Smooth muscle cell (in vitro differentiated cells): ENCODE measurements around the gene BRINP2. TPM values are rescaled to one million over a fixed set of nuclear protein-coding genes. Genes with fewer than 3 reads are reported as not detected.

Experiments
- DNase-seq: peaks from one replicate; lab custom pipeline; 2025; ENCODE audit not compliant: unreplicated experiment; lab: John Stamatoyannopoulos, UW
- H2AFZ ChIP-seq: fragments of 200-600 bp; sonication (generic); 2 replicates; pipeline ENCODE4 v1.6.0; 2016; ENCODE audit warnings: antibody characterized with exemption, low read depth, mild to moderate bottlenecking
- H3F3A ChIP-seq: fragments of 200-600 bp; sonication (generic); 2 replicates; pipeline ENCODE4 v1.6.0; 2017; ENCODE audit warnings: antibody characterized with exemption, low read depth
- H3K27ac ChIP-seq: fragments of 200-600 bp; sonication (generic); 2 replicates; pipeline ENCODE4 v1.5.1; 2016; ENCODE audit warnings: low read depth, mild to moderate bottlenecking
- H3K27me3 ChIP-seq: fragments of 200-600 bp; sonication (generic); 2 replicates; pipeline ENCODE4 v1.6.1; 2016; ENCODE audit warnings: low read depth, mild to moderate bottlenecking
- H3K36me3 ChIP-seq: fragments of 200-600 bp; sonication (generic); 2 replicates; pipeline ENCODE4 v1.5.1; 2016; ENCODE audit warnings: low read depth
- H3K4me1 ChIP-seq: fragments of 200-600 bp; sonication (generic); 2 replicates; pipeline ENCODE4 v1.5.1; 2016; ENCODE audit warnings: low read depth
- H3K4me2 ChIP-seq: fragments of 200-600 bp; sonication (generic); 2 replicates; pipeline ENCODE4 v1.6.0; 2016; ENCODE audit warnings: mild to moderate bottlenecking
- H3K4me3 ChIP-seq: fragments of 200-600 bp; sonication (generic); 2 replicates; pipeline ENCODE4 v1.5.1; 2016; ENCODE audit warnings: mild to moderate bottlenecking
- H3K79me2 ChIP-seq: fragments of 200-600 bp; sonication (generic); 2 replicates; pipeline ENCODE4 v1.6.0; 2016; ENCODE audit warnings: low read depth, mild to moderate bottlenecking
- H3K9ac ChIP-seq: fragments of 200-600 bp; sonication (generic); 2 replicates; pipeline ENCODE4 v1.6.0; 2016; ENCODE audit warnings: low read depth
- H3K9me3 ChIP-seq: fragments of 200-600 bp; sonication (generic); replicated peaks from 2 replicates; pipeline ENCODE4 v1.5.1; 2016; ENCODE audit warnings: low read depth
- H4K20me1 ChIP-seq: fragments of 200-600 bp; sonication (generic); 2 replicates; pipeline ENCODE4 v1.6.0; 2016; ENCODE audit warnings: low read depth
- WGBS: methylation state at CpG from one replicate; pipeline ENCODE4 v1.1.7; 2016; ENCODE audit warnings: low lambda C conversion rate; 5-methylcytosine and 5-hydroxymethylcytosine counted together
- polyA plus RNA-seq: library from polyadenylated mRNA; unstranded; fragments of >200 nt; fragmentation: Nextera tagmentation; extraction: Ambion mirVana; gene quantifications from 2 replicates; pipeline ENCODE4 v1.2.1, GENCODE V29; 2016
- total RNA-seq: library from RNA; depleted of rRNA; stranded (reverse); fragments of >200 nt; gene quantifications from 2 replicates; pipeline ENCODE4 v1.2.3, GENCODE V29; 2014
- TF ChIP-seq, protein P1 (sequence below): fragments of 200-600 bp; sonication (generic); IDR thresholded peaks from 2 replicates; pipeline ENCODE4 v1.5.1; 2017; ENCODE audit warnings: borderline replicate concordance, mild to moderate bottlenecking, antibody characterized with exemption; ENCODE audit not compliant: insufficient read depth, poor library complexity, severe bottlenecking

BRINP2 gene
- total and polyA plus RNA-seq, 2 experiments from 2014 or later = not detected

DNA sequence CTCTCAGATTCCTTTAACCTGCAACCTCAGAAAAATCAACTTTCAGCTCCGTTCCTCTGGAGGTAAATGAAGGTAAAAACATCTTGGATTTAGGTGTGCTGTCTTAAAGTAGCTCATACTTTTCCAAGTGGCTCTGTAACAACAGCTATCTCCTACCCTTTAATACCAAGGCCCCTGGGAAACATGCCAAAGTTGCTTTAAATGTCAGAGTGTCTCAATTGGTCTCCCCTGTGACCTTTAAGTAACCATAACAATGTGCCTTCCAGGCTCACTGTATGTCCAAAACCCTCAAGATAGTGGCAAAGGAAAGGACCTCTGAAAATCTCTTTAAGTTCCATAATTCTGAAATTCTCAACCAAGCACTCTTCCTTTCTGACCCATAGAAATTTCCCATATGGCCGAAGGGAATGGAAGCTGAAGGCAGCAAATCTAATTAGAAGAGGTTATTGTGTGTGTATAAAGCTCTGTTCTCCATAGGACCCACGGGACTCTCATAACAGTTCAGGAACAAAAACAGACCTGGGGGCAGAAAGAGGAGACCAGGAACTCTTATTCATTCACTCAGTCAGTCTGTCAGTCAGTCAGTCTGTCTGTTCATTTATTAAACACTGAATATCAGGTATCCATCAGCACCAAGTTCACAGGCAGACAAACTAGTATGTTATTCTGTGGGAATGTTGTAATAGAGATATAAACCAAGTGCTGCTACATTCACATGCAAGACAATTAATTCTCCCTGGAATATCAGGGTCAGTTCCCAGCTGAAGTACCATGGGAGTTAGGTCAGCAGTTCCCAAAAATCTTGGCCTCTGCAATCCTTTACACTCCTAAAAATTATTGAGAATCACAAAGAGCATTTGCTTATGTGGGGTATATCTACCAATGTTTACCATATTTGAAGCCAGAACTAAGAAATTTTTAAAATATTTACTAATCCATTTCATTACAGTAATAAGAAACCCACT is 25.4 kb upstream of the BRINP2 start:
- Histone ChIP-seq H3F3A (no peaks in the 10 kb centered on the region), H3K36me3 (no peaks in the 10 kb centered on the region), H3K4me1 (no peaks in the 10 kb centered on the region), H3K27ac (no peak overlapping the region), H3K9me3 (no peaks in the 10 kb centered on the region), H3K27me3 (no peaks in the 10 kb centered on the region), H2AFZ (no peak overlapping the region), H3K4me2 (no peak overlapping the region), H3K4me3 (no peak overlapping the region), H3K9ac (no peak overlapping the region), H3K79me2 (no peaks in the 10 kb centered on the region), H4K20me1 (no peaks in the 10 kb centered on the region)
- WGBS = 84% methylated on average over 3 of the region's 3 CpGs
- no peak for DNase-seq
- TF ChIP-seq, protein P1, sequence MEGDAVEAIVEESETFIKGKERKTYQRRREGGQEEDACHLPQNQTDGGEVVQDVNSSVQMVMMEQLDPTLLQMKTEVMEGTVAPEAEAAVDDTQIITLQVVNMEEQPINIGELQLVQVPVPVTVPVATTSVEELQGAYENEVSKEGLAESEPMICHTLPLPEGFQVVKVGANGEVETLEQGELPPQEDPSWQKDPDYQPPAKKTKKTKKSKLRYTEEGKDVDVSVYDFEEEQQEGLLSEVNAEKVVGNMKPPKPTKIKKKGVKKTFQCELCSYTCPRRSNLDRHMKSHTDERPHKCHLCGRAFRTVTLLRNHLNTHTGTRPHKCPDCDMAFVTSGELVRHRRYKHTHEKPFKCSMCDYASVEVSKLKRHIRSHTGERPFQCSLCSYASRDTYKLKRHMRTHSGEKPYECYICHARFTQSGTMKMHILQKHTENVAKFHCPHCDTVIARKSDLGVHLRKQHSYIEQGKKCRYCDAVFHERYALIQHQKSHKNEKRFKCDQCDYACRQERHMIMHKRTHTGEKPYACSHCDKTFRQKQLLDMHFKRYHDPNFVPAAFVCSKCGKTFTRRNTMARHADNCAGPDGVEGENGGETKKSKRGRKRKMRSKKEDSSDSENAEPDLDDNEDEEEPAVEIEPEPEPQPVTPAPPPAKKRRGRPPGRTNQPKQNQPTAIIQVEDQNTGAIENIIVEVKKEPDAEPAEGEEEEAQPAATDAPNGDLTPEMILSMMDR = no peak

DNA sequence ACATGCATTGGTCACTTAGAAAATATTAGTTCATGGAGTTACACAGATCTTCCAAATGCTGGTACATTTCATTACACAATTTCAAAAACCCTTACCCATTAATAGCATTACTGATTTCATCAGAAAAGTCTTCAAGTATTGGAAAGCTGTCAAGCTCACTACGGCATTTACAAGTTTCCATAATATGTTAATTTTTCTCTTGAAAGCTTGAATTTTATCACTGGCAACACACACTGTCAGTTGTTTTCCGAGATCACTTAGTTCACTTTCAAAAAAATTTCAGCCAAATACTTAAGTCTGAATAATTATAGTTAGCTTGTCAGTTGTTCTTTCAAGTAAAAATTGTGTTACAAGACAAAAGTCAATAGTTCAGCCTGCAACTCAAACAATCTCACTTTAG is 24.3 kb upstream of the BRINP2 start:
- TF ChIP-seq, protein P1 = no peak
- WGBS = 86% methylated on average over 2 of the region's 2 CpGs
- no peak overlapping the region for H3K27ac ChIP-seq
- no peaks in the 10 kb centered on the region for H3K4me1 ChIP-seq
- no peaks in the 10 kb centered on the region for H3F3A ChIP-seq
- H2AFZ ChIP-seq = no peak overlapping the region
- H4K20me1 ChIP-seq = no peaks in the 10 kb centered on the region
- H3K79me2 ChIP-seq = no peaks in the 10 kb centered on the region
- H3K27me3 ChIP-seq = no peaks in the 10 kb centered on the region
- no peak overlapping the region for H3K4me3 ChIP-seq
- H3K9ac ChIP-seq = no peak overlapping the region
- no peak overlapping the region for H3K4me2 ChIP-seq
- DNase-seq = no peak
- H3K36me3 ChIP-seq = no peaks in the 10 kb centered on the region
- no peaks in the 10 kb centered on the region for H3K9me3 ChIP-seq

DNA sequence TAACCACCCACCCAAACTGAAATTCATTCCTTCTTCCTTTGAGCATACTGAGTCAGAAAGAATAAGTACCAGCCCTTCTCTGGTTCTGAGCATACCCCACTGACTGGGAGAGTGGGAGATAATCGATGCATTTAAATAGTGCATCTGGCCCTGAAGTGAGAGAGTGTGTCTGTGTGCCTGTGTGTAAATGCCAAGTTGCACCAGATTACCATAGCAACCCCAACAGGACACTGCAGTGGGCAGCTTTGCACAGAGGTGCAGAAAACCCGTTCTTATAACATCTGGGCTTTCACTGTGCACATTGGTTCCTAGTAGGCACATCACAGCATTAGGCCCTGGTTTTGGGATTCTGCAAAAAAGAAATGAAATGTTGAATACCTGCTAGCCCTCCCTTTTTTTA is 8.5 kb upstream of the BRINP2 start:
- Histone ChIP-seq H4K20me1 (no peaks in the 10 kb centered on the region), H3K4me3 (no peak overlapping the region), H2AFZ (no peak overlapping the region), H3K36me3 (no peaks in the 10 kb centered on the region), H3F3A (no peaks in the 10 kb centered on the region), H3K79me2 (no peaks in the 10 kb centered on the region), H3K9ac (no peak overlapping the region), H3K4me1 (peaks cover 5% of the 10 kb centered on the region), H3K4me2 (no peak overlapping the region), H3K9me3 (no peaks in the 10 kb centered on the region), H3K27ac (no peak overlapping the region), H3K27me3 (peaks cover 82% of the 10 kb centered on the region)
- WGBS = 78% methylated on average over 2 of the region's 2 CpGs
- no peak for DNase-seq
- TF ChIP-seq, protein P1 = no peak
